HepG2 (cell line): ENCODE measurements around the gene RBBP9. TPM values are rescaled to one million over a fixed set of nuclear protein-coding genes. Genes with fewer than 3 reads are reported as not detected.
A peak's percentile ranks its signal among the peaks of the same experiment; 100 is the strongest.

ENCODE experiments used
- ATF1 ChIP-seq: IDR thresholded peaks from 2 replicates; pipeline ENCODE4 v1.6.1; 2016; ENCODE audit warnings: mild to moderate bottlenecking, control low read depth
- CBX5 ChIP-seq: sonication (generic); formaldehyde crosslinking; IDR thresholded peaks from 2 replicates; pipeline ENCODE4 v1.4.0; 2020; ENCODE audit warnings: missing genetic modification reagents, borderline replicate concordance
- DNMT1 ChIP-seq: sonication (generic); formaldehyde crosslinking; IDR thresholded peaks from 2 replicates; pipeline ENCODE4 v1.5.1; 2020; ENCODE audit warnings: mild to moderate bottlenecking, missing genetic modification reagents
- HDAC2 ChIP-seq: sonication (generic); formaldehyde crosslinking; IDR thresholded peaks from 2 replicates; pipeline ENCODE4 v1.4.0; 2020; ENCODE audit warnings: missing genetic modification reagents
- NCOA1 ChIP-seq: sonication (generic); formaldehyde crosslinking; IDR thresholded peaks from 2 replicates; pipeline ENCODE4 v1.9.0; 2021; ENCODE audit warnings: missing genetic modification reagents
- NFE2L2 ChIP-seq: fragments of 150-350 bp; IDR thresholded peaks from 2 replicates; pipeline ENCODE4 v1.6.1; 2014; ENCODE audit warnings: low read length
- PHF21A ChIP-seq: sonication (generic); formaldehyde crosslinking; IDR thresholded peaks from 2 replicates; pipeline ENCODE4 v1.5.0; 2020; ENCODE audit warnings: mild to moderate bottlenecking, missing genetic modification reagents
- PHF8 ChIP-seq: sonication (generic); formaldehyde crosslinking; IDR thresholded peaks from 2 replicates; pipeline ENCODE4 v1.5.0; 2020; ENCODE audit warnings: missing genetic modification reagents
- SAFB2 ChIP-seq: sonication (generic); formaldehyde crosslinking; IDR thresholded peaks from 2 replicates; pipeline ENCODE4 v1.5.1; 2020; ENCODE audit warnings: missing genetic modification reagents, low read depth, mild to moderate bottlenecking, borderline replicate concordance
- SKI ChIP-seq: fragments of 450-650 bp; IDR thresholded peaks from one replicate; pipeline ENCODE4 v1.6.1; 2018; ENCODE audit warnings: mild to moderate bottlenecking; ENCODE audit not compliant: partially characterized antibody
- ZNF468 ChIP-seq: sonication (generic); formaldehyde crosslinking; IDR thresholded peaks from 2 replicates; pipeline ENCODE4 v1.8.0; 2022; ENCODE audit warnings: mild to moderate bottlenecking, moderate library complexity, missing genetic modification reagents
- ZNF547 ChIP-seq: sonication (generic); formaldehyde crosslinking; IDR thresholded peaks from 2 replicates; pipeline ENCODE4 v1.5.1; 2020; ENCODE audit warnings: mild to moderate bottlenecking, missing genetic modification reagents
- ZNF703 ChIP-seq: sonication (generic); formaldehyde crosslinking; IDR thresholded peaks from 2 replicates; pipeline ENCODE4 v1.5.1; 2020; ENCODE audit warnings: missing genetic modification reagents, mild to moderate bottlenecking, moderate library complexity, borderline replicate concordance
- polyA plus RNA-seq, 8 experiments: library from polyadenylated mRNA; depleted of rRNA in 3 of 8; stranded (reverse) in 7 of 8; unstranded in 1 of 8; fragments of >200 nt; fragmentation: Illumina TruSeq in 4 of 8; extraction: Trizol in 4 of 8; gene quantifications; 2 replicates each; pipeline versions ENCODE4 v1.2.1 to v1.2.3, GENCODE V29; 2011 to 2016; ENCODE audit warnings: low read depth in 4 of 8, missing spikeins in 1 of 8, mixed read lengths in 1 of 8; ENCODE audit not compliant: insufficient read depth in 1 of 8
- total RNA-seq, 5 experiments: library from RNA; depleted of rRNA; stranded (reverse); fragments of >200 nt; fragmentation: Illumina TruSeq; extraction: Trizol; gene quantifications; 2 replicates each; pipeline ENCODE4 v1.2.3, GENCODE V29; 2016; ENCODE audit warnings: low read depth in 1 of 5
- TF ChIP-seq, protein P1 (sequence below): IDR thresholded peaks from 2 replicates; pipeline ENCODE4 v1.6.1; 2016; ENCODE audit warnings: low read depth, control low read depth
- TF ChIP-seq, protein P2 (sequence below): sonication (generic); formaldehyde crosslinking; IDR thresholded peaks from 2 replicates; pipeline ENCODE4 v1.9.0; 2022; ENCODE audit warnings: missing genetic modification reagents, mild to moderate bottlenecking, borderline replicate concordance
- TF ChIP-seq, protein P3 (sequence below): sonication (generic); formaldehyde crosslinking; IDR thresholded peaks from 2 replicates; pipeline ENCODE4 v1.5.0; 2020; ENCODE audit warnings: missing genetic modification reagents
- TF ChIP-seq, protein P4 (sequence below): sonication (generic); formaldehyde crosslinking; conservative IDR thresholded peaks from 2 replicates; pipeline ENCODE4 v1.4.0; 2020; ENCODE audit warnings: mild to moderate bottlenecking, missing genetic modification reagents, moderate library complexity

Gene RBBP9
- total and polyA plus RNA-seq, 2 of the 13 experiments (the other 11 are each of a cell fraction or from before 2014, with no cell fraction given): 28.0 to 56.3 TPM

DNA sequence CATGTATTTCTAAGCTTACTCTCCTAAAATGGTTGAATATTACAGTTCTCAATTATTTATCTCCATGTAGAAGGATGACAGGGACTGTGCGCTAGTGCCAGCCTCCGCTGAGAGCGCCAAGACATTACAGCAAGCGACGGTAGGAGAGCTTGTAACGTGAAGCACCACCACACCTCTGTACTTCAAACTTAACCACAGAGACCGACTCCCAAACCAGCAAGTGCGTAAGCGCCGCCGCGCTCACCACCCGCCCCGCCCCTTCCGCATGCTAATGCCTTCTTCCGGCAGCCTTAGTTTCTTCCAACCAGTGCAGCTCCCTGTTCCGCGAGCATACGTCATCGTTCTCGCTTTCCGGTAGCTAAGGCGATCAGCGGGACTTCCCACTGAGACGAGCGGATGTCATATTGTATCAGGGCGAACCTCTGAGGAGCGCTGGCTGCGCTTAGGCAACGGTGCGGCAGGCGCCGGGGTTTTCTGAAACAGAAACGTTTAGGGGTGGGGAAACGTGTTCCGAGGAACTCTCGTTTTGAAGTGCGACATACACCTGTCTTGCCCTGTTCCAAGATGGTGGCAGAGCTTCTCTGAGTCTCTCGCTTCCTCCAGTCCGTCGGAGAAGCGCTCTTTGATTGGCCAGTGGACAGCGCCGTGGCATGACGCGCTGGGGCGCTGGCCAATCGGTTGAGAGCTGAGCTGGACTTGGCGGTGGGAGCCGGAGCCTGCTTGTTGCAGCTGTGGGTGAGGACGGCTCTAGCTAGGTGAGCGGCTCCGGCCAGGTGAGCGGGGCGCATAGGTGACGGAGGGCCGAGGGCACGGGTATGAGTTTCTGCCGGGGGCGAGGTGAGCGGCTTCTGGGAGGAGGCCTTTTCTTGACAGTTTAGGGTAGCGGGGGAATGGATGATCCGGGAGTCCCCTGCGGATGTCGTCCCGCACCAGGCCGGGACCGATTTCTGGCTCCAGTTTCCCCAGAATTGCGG lies 10.5 kb upstream of the RBBP9 start, which contains the start of gene SEC23B (continued):
- TF ChIP-seq, protein P1, sequence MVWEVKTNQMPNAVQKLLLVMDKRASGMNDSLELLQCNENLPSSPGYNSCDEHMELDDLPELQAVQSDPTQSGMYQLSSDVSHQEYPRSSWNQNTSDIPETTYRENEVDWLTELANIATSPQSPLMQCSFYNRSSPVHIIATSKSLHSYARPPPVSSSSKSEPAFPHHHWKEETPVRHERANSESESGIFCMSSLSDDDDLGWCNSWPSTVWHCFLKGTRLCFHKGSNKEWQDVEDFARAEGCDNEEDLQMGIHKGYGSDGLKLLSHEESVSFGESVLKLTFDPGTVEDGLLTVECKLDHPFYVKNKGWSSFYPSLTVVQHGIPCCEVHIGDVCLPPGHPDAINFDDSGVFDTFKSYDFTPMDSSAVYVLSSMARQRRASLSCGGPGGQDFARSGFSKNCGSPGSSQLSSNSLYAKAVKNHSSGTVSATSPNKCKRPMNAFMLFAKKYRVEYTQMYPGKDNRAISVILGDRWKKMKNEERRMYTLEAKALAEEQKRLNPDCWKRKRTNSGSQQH: peak; percentile 88
- TF ChIP-seq SKI (no peak), CBX5 (CRISPR knock-in tag) (peak; percentile 96; the same call in 1 of the 2 replicates), PHF8 (peak; percentile 98), ZNF703 (CRISPR knock-in tag) (no peak; the same call in 1 of the 2 replicates), NCOA1 (peak; percentile 70; the same call in 1 of the 2 replicates), NFE2L2 (no peak; the same call in 1 of the 2 replicates), ZNF468 (0 out of 2 replicates have a peak, but pooled peaks have one; percentile 45), ATF1 (CRISPR knock-in tag) (peak; percentile 99), SAFB2 (CRISPR knock-in tag) (peak; percentile 2; the same call in 1 of the 2 replicates), HDAC2 (CRISPR knock-in tag) (peak; percentile 88), ZNF547 (CRISPR knock-in tag) (peak; percentile 97), DNMT1 (0 out of 2 replicates have a peak, but pooled peaks have one; percentile 82), PHF21A (CRISPR knock-in tag) (peak; percentile 95; the same call in 1 of the 2 replicates)
- TF ChIP-seq, protein P2, sequence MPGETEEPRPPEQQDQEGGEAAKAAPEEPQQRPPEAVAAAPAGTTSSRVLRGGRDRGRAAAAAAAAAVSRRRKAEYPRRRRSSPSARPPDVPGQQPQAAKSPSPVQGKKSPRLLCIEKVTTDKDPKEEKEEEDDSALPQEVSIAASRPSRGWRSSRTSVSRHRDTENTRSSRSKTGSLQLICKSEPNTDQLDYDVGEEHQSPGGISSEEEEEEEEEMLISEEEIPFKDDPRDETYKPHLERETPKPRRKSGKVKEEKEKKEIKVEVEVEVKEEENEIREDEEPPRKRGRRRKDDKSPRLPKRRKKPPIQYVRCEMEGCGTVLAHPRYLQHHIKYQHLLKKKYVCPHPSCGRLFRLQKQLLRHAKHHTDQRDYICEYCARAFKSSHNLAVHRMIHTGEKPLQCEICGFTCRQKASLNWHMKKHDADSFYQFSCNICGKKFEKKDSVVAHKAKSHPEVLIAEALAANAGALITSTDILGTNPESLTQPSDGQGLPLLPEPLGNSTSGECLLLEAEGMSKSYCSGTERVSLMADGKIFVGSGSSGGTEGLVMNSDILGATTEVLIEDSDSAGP (CRISPR knock-in tag): peak; percentile 95; the same call in 1 of the 2 replicates
- TF ChIP-seq, protein P3, sequence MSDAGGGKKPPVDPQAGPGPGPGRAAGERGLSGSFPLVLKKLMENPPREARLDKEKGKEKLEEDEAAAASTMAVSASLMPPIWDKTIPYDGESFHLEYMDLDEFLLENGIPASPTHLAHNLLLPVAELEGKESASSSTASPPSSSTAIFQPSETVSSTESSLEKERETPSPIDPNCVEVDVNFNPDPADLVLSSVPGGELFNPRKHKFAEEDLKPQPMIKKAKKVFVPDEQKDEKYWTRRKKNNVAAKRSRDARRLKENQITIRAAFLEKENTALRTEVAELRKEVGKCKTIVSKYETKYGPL (CRISPR knock-in tag): no peak
- TF ChIP-seq, protein P4, sequence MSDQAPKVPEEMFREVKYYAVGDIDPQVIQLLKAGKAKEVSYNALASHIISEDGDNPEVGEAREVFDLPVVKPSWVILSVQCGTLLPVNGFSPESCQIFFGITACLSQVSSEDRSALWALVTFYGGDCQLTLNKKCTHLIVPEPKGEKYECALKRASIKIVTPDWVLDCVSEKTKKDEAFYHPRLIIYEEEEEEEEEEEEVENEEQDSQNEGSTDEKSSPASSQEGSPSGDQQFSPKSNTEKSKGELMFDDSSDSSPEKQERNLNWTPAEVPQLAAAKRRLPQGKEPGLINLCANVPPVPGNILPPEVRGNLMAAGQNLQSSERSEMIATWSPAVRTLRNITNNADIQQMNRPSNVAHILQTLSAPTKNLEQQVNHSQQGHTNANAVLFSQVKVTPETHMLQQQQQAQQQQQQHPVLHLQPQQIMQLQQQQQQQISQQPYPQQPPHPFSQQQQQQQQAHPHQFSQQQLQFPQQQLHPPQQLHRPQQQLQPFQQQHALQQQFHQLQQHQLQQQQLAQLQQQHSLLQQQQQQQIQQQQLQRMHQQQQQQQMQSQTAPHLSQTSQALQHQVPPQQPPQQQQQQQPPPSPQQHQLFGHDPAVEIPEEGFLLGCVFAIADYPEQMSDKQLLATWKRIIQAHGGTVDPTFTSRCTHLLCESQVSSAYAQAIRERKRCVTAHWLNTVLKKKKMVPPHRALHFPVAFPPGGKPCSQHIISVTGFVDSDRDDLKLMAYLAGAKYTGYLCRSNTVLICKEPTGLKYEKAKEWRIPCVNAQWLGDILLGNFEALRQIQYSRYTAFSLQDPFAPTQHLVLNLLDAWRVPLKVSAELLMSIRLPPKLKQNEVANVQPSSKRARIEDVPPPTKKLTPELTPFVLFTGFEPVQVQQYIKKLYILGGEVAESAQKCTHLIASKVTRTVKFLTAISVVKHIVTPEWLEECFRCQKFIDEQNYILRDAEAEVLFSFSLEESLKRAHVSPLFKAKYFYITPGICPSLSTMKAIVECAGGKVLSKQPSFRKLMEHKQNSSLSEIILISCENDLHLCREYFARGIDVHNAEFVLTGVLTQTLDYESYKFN: peak; percentile 53
